GM10266 (cell line): Measurements from ENCODE around the gene SOX8.

Experiments
- DNase-seq: peaks from one replicate; pipeline ENCODE4 v3.0.0; 2012; ENCODE audit errors: extremely low spot score
- TF ChIP-seq, protein P1 (sequence below): IDR thresholded peaks from 2 replicates; pipeline ENCODE4 v1.5.1; 2012; ENCODE audit warnings: mild to moderate bottlenecking, low read depth; ENCODE audit not compliant: control insufficient read depth, insufficient read depth; ENCODE audit errors: missing control alignments

SOX8 gene

DNA sequence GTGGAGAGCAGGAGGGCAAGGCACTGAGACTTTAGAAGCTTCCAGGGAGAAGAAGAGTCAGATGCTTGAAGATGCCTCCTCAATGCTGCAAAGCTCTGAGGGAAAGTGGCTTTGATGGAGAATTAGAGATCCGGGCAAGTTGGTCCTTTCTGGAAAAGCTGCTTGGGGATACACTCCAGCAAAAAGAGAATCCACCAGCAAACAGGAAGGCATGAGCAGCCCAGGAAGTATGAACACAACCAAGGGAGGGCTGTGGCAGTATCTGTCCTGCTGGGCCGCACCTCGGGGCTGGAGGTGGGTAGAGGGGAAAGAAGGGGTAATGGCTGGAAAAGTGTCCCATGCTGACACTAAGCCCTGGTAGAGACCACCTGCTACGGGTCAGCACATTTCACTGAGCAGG, 16.1 kb upstream of the SOX8 start:
- TF ChIP-seq, protein P1, sequence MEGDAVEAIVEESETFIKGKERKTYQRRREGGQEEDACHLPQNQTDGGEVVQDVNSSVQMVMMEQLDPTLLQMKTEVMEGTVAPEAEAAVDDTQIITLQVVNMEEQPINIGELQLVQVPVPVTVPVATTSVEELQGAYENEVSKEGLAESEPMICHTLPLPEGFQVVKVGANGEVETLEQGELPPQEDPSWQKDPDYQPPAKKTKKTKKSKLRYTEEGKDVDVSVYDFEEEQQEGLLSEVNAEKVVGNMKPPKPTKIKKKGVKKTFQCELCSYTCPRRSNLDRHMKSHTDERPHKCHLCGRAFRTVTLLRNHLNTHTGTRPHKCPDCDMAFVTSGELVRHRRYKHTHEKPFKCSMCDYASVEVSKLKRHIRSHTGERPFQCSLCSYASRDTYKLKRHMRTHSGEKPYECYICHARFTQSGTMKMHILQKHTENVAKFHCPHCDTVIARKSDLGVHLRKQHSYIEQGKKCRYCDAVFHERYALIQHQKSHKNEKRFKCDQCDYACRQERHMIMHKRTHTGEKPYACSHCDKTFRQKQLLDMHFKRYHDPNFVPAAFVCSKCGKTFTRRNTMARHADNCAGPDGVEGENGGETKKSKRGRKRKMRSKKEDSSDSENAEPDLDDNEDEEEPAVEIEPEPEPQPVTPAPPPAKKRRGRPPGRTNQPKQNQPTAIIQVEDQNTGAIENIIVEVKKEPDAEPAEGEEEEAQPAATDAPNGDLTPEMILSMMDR: no peak
- DNase-seq: no peak

DNA sequence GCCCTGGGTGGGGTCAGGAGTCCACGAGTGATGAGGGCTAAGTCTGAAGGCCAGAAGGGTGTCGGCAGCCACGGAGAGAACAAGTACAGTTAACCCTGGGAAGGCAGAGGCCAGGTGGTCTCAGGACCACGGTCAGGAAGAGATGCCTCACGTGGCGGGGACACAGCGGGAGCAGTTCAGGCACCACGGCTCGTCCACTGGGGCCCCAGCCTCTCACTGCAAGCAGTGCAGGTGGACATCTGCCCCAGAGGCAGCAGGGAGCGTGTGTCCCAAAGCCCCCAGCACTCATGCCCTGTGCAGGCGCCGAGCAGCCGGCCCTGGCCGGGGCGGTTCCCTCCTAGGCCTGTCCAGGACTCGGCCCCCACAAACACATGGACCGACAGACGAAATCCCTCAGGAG, 15.5 kb upstream of the SOX8 start:
- TF ChIP-seq, protein P1: no peak
- DNase-seq: no peak

DNA sequence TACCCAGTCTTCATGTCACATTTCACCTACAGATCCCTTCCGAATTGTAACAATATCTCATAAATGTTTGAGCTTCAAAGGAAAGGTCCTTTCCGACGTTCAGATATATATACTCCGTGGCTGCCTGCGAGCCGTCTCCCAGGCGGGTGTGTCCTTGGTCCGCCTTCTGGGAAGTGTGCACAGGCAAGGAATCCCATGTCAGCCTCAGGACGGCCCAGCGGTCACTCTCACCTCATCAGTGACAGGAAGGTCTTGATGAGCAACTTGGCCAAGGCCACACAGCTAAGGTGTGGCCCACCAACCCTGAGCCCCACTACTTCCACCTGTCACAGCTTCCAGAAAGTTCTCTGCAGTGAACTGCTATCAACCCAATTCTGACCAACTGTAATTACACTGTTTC, 15.1 kb upstream of the SOX8 start:
- no peak for DNase-seq
- TF ChIP-seq, protein P1: no peak

DNA sequence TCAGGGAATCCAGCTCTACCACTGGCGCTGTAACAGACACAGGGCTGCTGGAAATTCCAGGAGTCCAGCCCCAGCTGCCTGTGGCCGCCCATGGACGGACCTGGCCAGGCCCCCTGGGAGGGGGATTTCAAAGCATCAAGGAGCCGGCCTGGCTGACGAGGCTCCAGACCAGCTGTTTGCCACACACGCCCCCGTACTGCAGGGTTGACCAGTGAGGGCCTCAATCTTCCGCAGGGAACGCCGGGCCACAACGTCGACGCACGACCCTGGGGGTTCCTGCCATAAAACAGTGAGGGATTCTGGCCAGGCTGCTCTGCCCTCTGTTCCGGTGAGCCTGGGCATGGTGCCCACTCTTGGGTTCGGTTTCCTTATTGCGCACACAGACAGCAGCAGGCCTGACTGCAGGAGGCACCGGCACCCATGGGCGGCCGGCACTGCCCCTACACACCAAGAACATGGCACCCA, 14.5 kb upstream of the SOX8 start:
- no peak for DNase-seq
- TF ChIP-seq, protein P1: no peak

DNA sequence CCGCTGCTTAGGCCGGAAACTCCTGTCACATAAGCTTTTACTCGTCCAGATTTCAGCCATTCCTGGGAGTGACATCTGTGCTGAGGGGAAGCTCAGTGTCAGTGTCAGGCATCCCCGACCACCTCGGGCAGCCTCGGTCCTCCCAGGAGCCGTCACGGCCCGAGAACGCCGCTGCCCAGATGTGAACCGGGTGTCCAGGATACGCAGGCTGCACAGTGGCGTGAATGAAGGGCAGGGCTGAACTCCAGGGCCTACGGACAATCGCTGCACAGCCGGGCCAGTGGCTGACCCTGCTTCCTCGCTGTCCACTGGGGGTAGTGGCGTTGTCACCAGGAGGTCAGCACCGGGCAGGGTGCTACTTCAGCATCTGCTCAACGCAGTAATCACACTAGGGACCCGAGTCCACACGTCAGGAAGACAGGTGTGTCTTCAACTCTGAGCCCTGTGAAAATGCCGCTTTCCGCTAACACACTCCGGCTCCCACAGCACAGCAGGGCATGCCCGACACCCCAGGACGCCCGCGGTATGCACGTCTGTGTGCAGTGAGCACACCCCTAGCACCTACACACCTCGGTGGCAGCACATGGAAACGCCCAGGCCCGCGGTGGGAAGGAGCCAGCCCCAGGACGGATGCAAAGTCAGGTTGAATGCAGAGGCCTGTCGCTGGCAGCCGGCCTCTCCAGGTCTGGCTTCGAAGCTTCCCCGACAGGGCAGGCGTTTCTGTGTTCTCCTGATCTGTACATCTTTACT, 13.8 kb upstream of the SOX8 start:
- TF ChIP-seq, protein P1: no peak
- no peak for DNase-seq

DNA sequence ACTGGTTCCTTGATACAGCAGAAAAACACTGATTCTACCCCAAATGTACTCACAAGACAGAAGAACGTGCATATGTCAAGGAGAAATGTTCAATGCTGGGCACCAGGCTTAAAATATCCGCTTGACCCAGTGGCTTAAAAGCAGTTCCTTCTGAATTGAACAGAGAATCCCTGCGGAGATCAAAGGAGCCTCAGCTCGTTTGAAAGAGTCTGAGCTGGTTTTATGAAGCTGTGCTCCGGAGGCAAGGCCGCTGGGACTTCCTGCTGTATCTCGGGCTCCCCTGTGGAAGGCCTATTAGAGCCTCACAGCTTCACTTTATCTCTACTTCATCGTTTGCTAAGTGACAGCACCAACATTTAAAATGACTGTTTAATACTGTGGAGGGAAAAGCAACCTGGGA, 12.9 kb upstream of the SOX8 start:
- no peak for DNase-seq
- TF ChIP-seq, protein P1: no peak

DNA sequence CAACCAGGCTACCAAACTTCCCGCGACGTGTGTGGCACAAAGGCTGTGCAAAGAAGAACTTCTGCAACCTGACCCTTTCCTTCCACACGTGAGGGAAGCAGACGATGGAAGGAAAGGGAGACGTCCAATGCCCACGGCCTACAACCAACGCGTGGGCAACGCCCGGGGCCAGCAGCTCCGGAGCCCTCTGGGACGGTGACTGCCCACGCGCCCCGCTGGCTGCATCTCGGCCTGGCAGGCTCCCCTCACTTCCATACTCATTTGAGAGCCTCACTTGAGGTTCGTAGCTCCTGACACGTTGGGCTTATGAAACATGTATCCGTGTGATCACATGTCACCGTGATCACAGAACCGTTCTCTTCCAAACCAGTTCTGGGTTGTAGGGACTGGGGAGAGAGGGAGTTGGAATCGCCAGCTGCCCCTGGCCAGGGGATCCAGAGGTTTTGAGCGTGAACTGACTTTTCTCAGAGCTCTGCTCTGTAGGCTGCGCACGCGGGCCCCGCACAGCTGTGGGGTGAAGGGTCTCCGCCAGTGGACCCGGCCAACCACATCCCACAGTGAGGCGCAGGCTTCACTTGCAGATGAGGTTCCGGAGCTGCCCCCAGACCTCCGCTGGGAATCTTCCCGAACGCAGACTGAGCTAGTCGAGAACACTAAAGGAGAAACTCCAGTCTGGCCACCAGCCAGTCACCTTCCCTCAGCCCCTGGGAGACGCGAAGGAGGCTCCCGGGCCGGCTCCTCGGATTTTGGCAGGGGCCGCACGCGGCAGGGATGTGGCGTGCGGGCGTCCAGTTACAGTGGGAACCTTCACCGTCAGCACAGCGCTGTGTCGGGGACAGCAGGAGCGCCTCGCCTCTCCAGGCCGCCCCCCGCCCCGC, 11.8 kb upstream of the SOX8 start:
- TF ChIP-seq, protein P1: no peak
- no peak for DNase-seq
